IMR-90 (cell line): ENCODE results near the gene HOXA3. TPM values are rescaled to one million over a fixed set of nuclear protein-coding genes. Genes with fewer than 3 reads are reported as not detected.
A peak's percentile ranks its signal among the peaks of the same experiment; 100 is the strongest.

Experiments
- ATAC-seq: fragments of 200-7000 bp; cut with Tn5 transposase; 2 replicates; pipeline ENCODE4 v1.9.1; 2020; ENCODE audit warnings: low read depth, mild to moderate bottlenecking, moderate library complexity
- BruUV-seq: library from RNA; stranded (reverse); fragments of 400-500 nt; replicated peaks from 2 replicates; lab custom pipeline; 2021; lab: Mats Ljungman, UMichigan
- CTCF ChIA-PET: fragments of 300-600 bp; formaldehyde crosslinking; extraction: SDS; loops from one replicate; lab custom pipeline; 2021; ENCODE audit warnings: antibody characterized with exemption; lab: Yijun Ruan, JAX
- POLR2A ChIA-PET: fragments of 300-600 bp; sonication (Branson Sonifier 250); formaldehyde crosslinking; loops from one replicate; lab custom pipeline; 2022; ENCODE audit warnings: antibody characterized with exemption; ENCODE audit not compliant: unreplicated experiment; lab: Charles Lee
- DNase-seq: peaks from one replicate; pipeline ENCODE4 v3.0.0; 2013
- H2AFZ ChIP-seq: replicated peaks from 2 replicates; pipeline ENCODE3; 2013; ENCODE audit warnings: low read length, mild to moderate bottlenecking; ENCODE audit not compliant: poor library complexity
- H2AK5ac ChIP-seq: 2 replicates; pipeline ENCODE4 v1.6.1; 2013; ENCODE audit warnings: low read depth, low read length, inconsistent platforms
- H2AK9ac ChIP-seq: replicated peaks from 2 replicates; pipeline ENCODE3; 2013; ENCODE audit warnings: mild to moderate bottlenecking, low read depth, low read length, moderate library complexity; ENCODE audit not compliant: poor library complexity
- H2BK120ac ChIP-seq: 2 replicates; pipeline ENCODE4 v1.6.1; 2013; ENCODE audit warnings: low read depth, low read length, inconsistent platforms
- H2BK15ac ChIP-seq: 3 replicates; pipeline ENCODE4 v1.6.1; 2013; ENCODE audit warnings: low read depth, low read length, inconsistent platforms
- H2BK20ac ChIP-seq: 2 replicates; pipeline ENCODE4 v1.6.1; 2013; ENCODE audit warnings: low read depth, mild to moderate bottlenecking, inconsistent platforms, low read length, moderate library complexity
- H2BK5ac ChIP-seq: 2 replicates; pipeline ENCODE4 v1.6.1; 2013; ENCODE audit warnings: mild to moderate bottlenecking, low read depth, low read length, inconsistent platforms; ENCODE audit not compliant: poor library complexity, severe bottlenecking
- H3K14ac ChIP-seq: replicated peaks from 2 replicates; pipeline ENCODE4 v1.6.1; 2013; ENCODE audit warnings: low read depth, low read length, inconsistent platforms
- H3K18ac ChIP-seq: 2 replicates; pipeline ENCODE4 v1.6.1; 2013; ENCODE audit warnings: low read depth, low read length, control low read depth
- H3K23ac ChIP-seq: 2 replicates; pipeline ENCODE4 v1.6.1; 2013; ENCODE audit warnings: low read depth, low read length, inconsistent platforms
- H3K27ac ChIP-seq: 2 replicates; pipeline ENCODE4 v1.5.1; 2013; ENCODE audit warnings: mild to moderate bottlenecking, control low read depth, low read length; ENCODE audit not compliant: insufficient read depth
- H3K27me3 ChIP-seq: 2 replicates; pipeline ENCODE4 v1.6.1; 2013; ENCODE audit warnings: low read length; ENCODE audit not compliant: control insufficient read depth, insufficient read depth
- H3K36me3 ChIP-seq: 2 replicates; pipeline ENCODE4 v1.6.1; 2013; ENCODE audit warnings: low read length, mixed read lengths; ENCODE audit not compliant: control insufficient read depth, insufficient read depth
- H3K4ac ChIP-seq: 2 replicates; pipeline ENCODE4 v1.6.1; 2013; ENCODE audit warnings: low read depth, low read length, inconsistent platforms
- H3K4me1 ChIP-seq: 2 replicates; pipeline ENCODE4 v1.6.1; 2013; ENCODE audit warnings: low read length, mixed read lengths; ENCODE audit not compliant: control insufficient read depth, insufficient read depth
- H3K4me2 ChIP-seq: 2 replicates; pipeline ENCODE4 v1.6.1; 2013; ENCODE audit warnings: low read depth, mild to moderate bottlenecking, control low read depth, low read length, moderate library complexity
- H3K4me3 ChIP-seq: 2 replicates; pipeline ENCODE4 v1.5.1; 2013; ENCODE audit warnings: low read depth, mild to moderate bottlenecking, control low read depth, low read length, moderate library complexity; ENCODE audit not compliant: insufficient read depth
- H3K56ac ChIP-seq: 2 replicates; pipeline ENCODE4 v1.6.1; 2013; ENCODE audit warnings: low read length, inconsistent platforms; ENCODE audit not compliant: insufficient read depth; ENCODE audit errors: extremely low read depth
- H3K79me1 ChIP-seq, 2 experiments: 2 replicates each; pipeline ENCODE4 v1.6.1; 2013; ENCODE audit warnings: low read length in 2 of 2, inconsistent platforms in 1 of 2, low read depth in 1 of 2
- H3K9ac ChIP-seq: 2 replicates; pipeline ENCODE4 v1.6.1; 2013; ENCODE audit warnings: low read depth, low read length, control low read depth
- H3K9me1 ChIP-seq: 2 replicates; pipeline ENCODE4 v1.6.1; 2013; ENCODE audit warnings: low read length, inconsistent platforms; ENCODE audit not compliant: insufficient read depth
- H3K9me3 ChIP-seq: 2 replicates; pipeline ENCODE4 v1.6.1; 2013; ENCODE audit warnings: low read length; ENCODE audit not compliant: control insufficient read depth, insufficient read depth
- H4K20me1 ChIP-seq: 2 replicates; pipeline ENCODE4 v1.6.1; 2013; ENCODE audit warnings: low read length, inconsistent platforms; ENCODE audit not compliant: insufficient read depth
- H4K5ac ChIP-seq: 2 replicates; pipeline ENCODE4 v1.6.1; 2013; ENCODE audit warnings: mild to moderate bottlenecking, low read depth, low read length, control low read depth
- H4K8ac ChIP-seq, 2 experiments: 2 replicates each; pipeline ENCODE4 v1.6.1; 2013; ENCODE audit warnings: low read depth in 2 of 2, low read length in 2 of 2, control low read depth in 1 of 2, inconsistent platforms in 1 of 2
- H4K91ac ChIP-seq: 2 replicates; pipeline ENCODE4 v1.6.1; 2013; ENCODE audit warnings: low read depth, low read length, inconsistent platforms; ENCODE audit not compliant: insufficient read depth
- MAZ ChIP-seq: IDR thresholded peaks from 2 replicates; pipeline ENCODE4 v1.6.1; 2012; ENCODE audit warnings: low read depth, mild to moderate bottlenecking, low read length, improper control_type of control experiment, moderate library complexity, borderline replicate concordance
- WGBS, 2 experiments: methylation state at CpG; one replicate each; pipeline versions ENCODE4 v1.1.5 to v1.1.7; 2013; ENCODE audit warnings: missing lambda C conversion rate in 2 of 2; ENCODE audit not compliant: insufficient read length in 1 of 2; ENCODE audit errors: extremely low coverage in 2 of 2; 5-methylcytosine and 5-hydroxymethylcytosine counted together
- dilution Hi-C: fragments of 300-500 bp; cut with HindIII; formaldehyde crosslinking; loops from one replicate; pipeline ENCODE4 v1.14.3; 2018; ENCODE audit warnings: low sequenced_read_pairs; ENCODE audit not compliant: unreplicated experiment
- in situ Hi-C: fragments of 300-500 bp; cut with MboI; formaldehyde crosslinking; loops from 3 replicates; pipeline ENCODE4 v1.14.3; 2019; ENCODE audit warnings: low sequenced_read_pairs, inconsistent platforms, mixed read lengths
- intact Hi-C: fragments of 100-400 bp; cut with micrococcal nuclease; formaldehyde crosslinking; loops from 2 replicates; pipeline ENCODE4 v1.10.0; 2022
- polyA plus RNA-seq, 3 experiments: library from polyadenylated mRNA; depleted of rRNA; stranded (reverse); fragments of >200 nt; gene quantifications; 2 replicates each; pipeline ENCODE4 v1.2.3, GENCODE V29; 2012; ENCODE audit warnings: low replicate concordance in 1 of 3
- total RNA-seq: library from RNA; depleted of rRNA; stranded (reverse); fragments of >200 nt; gene quantifications from 2 replicates; pipeline ENCODE4 v1.2.3, GENCODE V29; 2012
- TF ChIP-seq, protein P1 (sequence below): fragments of 150-350 bp; IDR thresholded peaks from 2 replicates; pipeline ENCODE4 v1.6.1; 2017; ENCODE audit warnings: mild to moderate bottlenecking, antibody characterized with exemption, low read length, low read depth

Gene HOXA3
- total and polyA plus RNA-seq, 2 of the 4 experiments (the other 2 are of a cell fraction) = 0.90 to 5.4 TPM

DNA sequence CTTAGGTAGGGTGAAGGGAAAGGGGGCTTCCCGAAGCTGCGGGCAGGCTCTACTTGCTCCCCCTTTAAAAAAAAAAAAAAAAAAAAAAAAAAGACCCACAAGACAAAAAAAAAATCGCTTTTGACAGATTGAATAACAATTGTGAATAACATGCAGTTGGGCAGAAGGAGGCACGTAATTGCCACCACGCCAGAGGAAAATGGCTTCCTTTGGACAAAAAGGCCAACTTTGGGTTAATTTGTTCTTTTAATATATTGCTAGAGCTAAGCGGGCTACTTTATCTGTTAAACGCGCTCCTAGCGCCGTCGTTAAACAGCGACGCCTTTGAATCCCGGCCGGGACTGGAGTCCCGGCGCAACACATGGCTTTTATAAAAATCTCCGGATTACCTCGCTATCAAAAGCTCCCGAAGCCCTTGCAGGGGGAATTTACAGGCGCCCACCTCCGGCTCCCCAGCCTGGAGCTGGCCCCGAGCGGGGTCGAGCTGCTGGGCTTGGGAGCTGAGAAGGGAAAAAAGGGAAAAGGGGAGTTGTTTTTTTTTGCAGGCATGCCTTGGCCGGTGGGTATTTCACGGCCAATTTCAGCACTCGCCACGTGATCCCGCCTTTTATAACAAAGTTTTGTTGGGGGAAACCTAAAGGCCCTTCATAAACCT is 31.4 kb upstream of the HOXA3 start:
- peaks cover 91% of the 10 kb centered on the region for H3K27me3 ChIP-seq
- H2AK9ac ChIP-seq = no peak overlapping the region
- no peak overlapping the region for H4K8ac ChIP-seq
- H2BK5ac ChIP-seq = no peak overlapping the region
- intact Hi-C loops = no loop called here
- 4% methylated on average over 8 of the region's 30 CpGs; no CpG with 5 or more reads in 1 of the 2 experiments for WGBS, 2 experiments
- H3K4me1 ChIP-seq = peaks cover 3% of the 10 kb centered on the region; the same call in 1 of the 2 replicates
- H4K5ac ChIP-seq = no peak overlapping the region
- ChIA-PET POLR2A (no interaction called here), CTCF (interaction anchor here (0.6 kb wide), 1 partner anchor 1110 kb away, joined by 4 read pairs; no protein-coding TSS in a partner anchor)
- no peak overlapping the region for H2AFZ ChIP-seq
- H2BK20ac ChIP-seq = no peak overlapping the region
- H3K23ac ChIP-seq = no peak overlapping the region
- ATAC-seq = no peak
- no peak overlapping the region for H2BK15ac ChIP-seq
- H3K56ac ChIP-seq = no peak overlapping the region
- no peak overlapping the region for H3K4ac ChIP-seq
- peaks cover 17% of the 10 kb centered on the region; the same call in 1 of the 2 replicates for H4K20me1 ChIP-seq
- no peak overlapping the region for H3K18ac ChIP-seq
- H2BK120ac ChIP-seq = no peak overlapping the region
- TF ChIP-seq, protein P1, sequence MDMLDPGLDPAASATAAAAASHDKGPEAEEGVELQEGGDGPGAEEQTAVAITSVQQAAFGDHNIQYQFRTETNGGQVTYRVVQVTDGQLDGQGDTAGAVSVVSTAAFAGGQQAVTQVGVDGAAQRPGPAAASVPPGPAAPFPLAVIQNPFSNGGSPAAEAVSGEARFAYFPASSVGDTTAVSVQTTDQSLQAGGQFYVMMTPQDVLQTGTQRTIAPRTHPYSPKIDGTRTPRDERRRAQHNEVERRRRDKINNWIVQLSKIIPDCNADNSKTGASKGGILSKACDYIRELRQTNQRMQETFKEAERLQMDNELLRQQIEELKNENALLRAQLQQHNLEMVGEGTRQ = 0 out of 2 replicates have a peak, but pooled peaks have one; percentile 18
- TF ChIP-seq MAZ = no peak
- no peak overlapping the region for H2AK5ac ChIP-seq
- in situ Hi-C loops = no loop called here
- no TSS peak for BruUV-seq
- H3K9me1 ChIP-seq = no peaks in the 10 kb centered on the region
- H3K27ac ChIP-seq = no peak overlapping the region
- dilution Hi-C loops = no loop called here
- H3K9me3 ChIP-seq = peaks cover 11% of the 10 kb centered on the region; the same call in 1 of the 2 replicates
- no peak for DNase-seq
- H3K4me2 ChIP-seq = peak overlapping the region; percentile 69
- no peaks in the 10 kb centered on the region for H3K79me1 ChIP-seq
- peak overlapping the region; percentile 41 for H3K4me3 ChIP-seq
- no peaks in the 10 kb centered on the region for H3K36me3 ChIP-seq
- H3K14ac ChIP-seq = no peak overlapping the region
- no peak overlapping the region for H4K91ac ChIP-seq
- no peak overlapping the region for H3K9ac ChIP-seq
